ENCODE results near the gene TUFT1. TPM values are rescaled to one million over a fixed set of nuclear protein-coding genes. Genes with fewer than 3 reads are reported as not detected.

Gene TUFT1
- total and polyA plus RNA-seq, 9 of the 15 experiments (the other 6 are each of a cell fraction or from before 2014, with no cell fraction given) = 0.54 to 2.0 (median 1.7) TPM

DNA sequence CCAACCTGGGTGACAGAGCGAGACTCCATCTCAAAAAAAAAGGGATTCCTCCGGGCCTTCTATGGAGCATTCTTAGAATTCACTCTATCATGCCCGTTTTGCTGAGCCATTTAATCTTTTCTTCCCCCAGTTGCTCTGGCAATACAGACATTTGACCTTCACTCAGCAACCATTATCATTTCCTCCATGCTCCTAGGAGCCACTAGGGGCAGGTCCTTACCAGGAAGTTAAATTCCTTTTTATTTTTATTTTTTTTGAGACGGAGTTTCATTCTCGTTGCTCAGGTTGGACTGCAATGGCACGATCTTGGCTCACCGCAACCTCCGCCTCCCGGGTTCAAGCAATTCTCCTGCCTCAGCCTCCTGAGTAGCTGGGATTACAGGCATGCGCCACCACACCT lies 38.6 kb upstream of the TUFT1 start (continued):
- TF ChIP-seq NCOA4 (IDR thresholded peaks at IDR 0.05; ENCODE audit: partially characterized antibody) (no peak), YY1 (IDR thresholded peaks at IDR 0.05; ENCODE audit: borderline replicate concordance in 1 of 3, control insufficient read depth in 1 of 3, extremely low read depth in 1 of 3, insufficient read depth in 3 of 3, insufficient read length in 1 of 3, insufficient replicate concordance in 2 of 3, low read depth in 1 of 3, low read length in 2 of 3) (peak in 1 of 3 experiments; percentile 22)
- TF ChIP-seq, protein P1, sequence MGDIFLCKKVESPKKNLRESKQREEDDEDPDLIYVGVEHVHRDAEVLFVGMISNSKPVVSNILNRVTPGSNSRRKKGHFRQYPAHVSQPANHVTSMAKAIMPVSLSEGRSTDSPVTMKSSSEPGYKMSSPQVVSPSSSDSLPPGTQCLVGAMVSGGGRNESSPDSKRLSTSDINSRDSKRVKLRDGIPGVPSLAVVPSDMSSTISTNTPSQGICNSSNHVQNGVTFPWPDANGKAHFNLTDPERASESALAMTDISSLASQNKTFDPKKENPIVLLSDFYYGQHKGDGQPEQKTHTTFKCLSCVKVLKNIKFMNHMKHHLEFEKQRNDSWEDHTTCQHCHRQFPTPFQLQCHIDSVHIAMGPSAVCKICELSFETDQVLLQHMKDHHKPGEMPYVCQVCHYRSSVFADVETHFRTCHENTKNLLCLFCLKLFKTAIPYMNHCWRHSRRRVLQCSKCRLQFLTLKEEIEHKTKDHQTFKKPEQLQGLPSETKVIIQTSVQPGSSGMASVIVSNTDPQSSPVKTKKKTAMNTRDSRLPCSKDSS (IDR thresholded peaks at IDR 0.05; ENCODE audit: low read depth, partially characterized antibody) = no peak
- TF ChIP-seq, protein P2, sequence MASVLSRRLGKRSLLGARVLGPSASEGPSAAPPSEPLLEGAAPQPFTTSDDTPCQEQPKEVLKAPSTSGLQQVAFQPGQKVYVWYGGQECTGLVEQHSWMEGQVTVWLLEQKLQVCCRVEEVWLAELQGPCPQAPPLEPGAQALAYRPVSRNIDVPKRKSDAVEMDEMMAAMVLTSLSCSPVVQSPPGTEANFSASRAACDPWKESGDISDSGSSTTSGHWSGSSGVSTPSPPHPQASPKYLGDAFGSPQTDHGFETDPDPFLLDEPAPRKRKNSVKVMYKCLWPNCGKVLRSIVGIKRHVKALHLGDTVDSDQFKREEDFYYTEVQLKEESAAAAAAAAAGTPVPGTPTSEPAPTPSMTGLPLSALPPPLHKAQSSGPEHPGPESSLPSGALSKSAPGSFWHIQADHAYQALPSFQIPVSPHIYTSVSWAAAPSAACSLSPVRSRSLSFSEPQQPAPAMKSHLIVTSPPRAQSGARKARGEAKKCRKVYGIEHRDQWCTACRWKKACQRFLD (CRISPR knock-in tag; IDR thresholded peaks at IDR 0.05) = 0 out of 2 replicates have a peak, but pooled peaks have one; percentile 25
- TF ChIP-seq, protein P3, sequence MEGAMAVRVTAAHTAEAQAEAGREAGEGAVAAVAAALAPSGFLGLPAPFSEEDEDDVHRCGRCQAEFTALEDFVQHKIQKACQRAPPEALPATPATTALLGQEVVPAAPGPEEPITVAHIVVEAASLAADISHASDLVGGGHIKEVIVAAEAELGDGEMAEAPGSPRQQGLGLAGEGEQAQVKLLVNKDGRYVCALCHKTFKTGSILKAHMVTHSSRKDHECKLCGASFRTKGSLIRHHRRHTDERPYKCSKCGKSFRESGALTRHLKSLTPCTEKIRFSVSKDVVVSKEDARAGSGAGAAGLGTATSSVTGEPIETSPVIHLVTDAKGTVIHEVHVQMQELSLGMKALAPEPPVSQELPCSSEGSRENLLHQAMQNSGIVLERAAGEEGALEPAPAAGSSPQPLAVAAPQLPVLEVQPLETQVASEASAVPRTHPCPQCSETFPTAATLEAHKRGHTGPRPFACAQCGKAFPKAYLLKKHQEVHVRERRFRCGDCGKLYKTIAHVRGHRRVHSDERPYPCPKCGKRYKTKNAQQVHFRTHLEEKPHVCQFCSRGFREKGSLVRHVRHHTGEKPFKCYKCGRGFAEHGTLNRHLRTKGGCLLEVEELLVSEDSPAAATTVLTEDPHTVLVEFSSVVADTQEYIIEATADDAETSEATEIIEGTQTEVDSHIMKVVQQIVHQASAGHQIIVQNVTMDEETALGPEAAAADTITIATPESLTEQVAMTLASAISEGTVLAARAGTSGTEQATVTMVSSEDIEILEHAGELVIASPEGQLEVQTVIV (CRISPR knock-in tag; IDR thresholded peaks at IDR 0.05; ENCODE audit: borderline replicate concordance) = no peak

Measured in K562 (cell line).